ENCODE data around the gene ATP8B3. TPM values are rescaled to one million over a fixed set of nuclear protein-coding genes. Genes with fewer than 3 reads are reported as not detected.

Gene ATP8B3
- total and polyA plus RNA-seq, 8 donors, result 0.15 to 1.4 (median 0.80) TPM; not detected in 4

DNA sequence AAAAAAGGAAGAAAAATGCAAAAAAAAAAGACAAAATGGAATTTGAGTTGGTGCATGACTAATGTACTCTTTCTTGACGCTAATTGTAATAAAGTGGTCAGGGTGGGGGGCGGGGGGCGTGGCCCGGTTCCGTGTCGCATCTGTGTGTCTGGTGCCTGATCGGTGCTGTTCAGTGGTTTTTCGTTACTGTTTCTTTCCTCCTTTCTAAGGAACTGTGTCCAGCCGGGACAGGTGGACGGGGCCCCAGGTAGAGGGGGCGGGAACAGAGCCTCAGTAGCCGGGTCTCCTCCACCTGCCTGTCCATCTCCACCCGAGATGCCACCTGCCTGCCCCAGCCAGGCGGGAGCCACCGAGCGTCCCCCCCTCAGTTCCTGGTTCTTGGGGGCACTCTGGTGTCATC lies 32.5 kb downstream of the ATP8B3 start:
- H3K4me1 ChIP-seq, result peaks cover 0 to 18% (median 3%) of the 10 kb centered on the region in 4 donors
- H3K9me3 ChIP-seq, result peaks cover 15 to 27% (median 20%) of the 10 kb centered on the region in 4 donors
- 26 to 35% (median 27%) methylated on average over 15 to 16 of the region's 16 CpGs for WGBS, 5 donors
- no peaks in the 10 kb centered on the region for H3K36me3 ChIP-seq
- no peak overlapping the region for H3K4me3 ChIP-seq
- DNase-seq, result peak in 1 of 2 donors; percentile 2
- H3K27me3 ChIP-seq, result peaks cover 28 to 100% (median 70%) of the 10 kb centered on the region in 3 donors
- intact Hi-C loops (cut with DNase I; ENCODE audit: low total_unique reads), result no loop called here
- TF ChIP-seq POLR2AphosphoS5 (IDR thresholded peaks at IDR 0.05) (no peak), CTCF (IDR thresholded peaks at IDR 0.05) (no peak), EP300 (IDR thresholded peaks at IDR 0.05) (no peak), POLR2A (IDR thresholded peaks at IDR 0.05) (no peak)
- no peak overlapping the region for H3K27ac ChIP-seq

- Histone ChIP-seq H3K9me3 (peaks cover 12 to 24% (median 19%) of the 10 kb centered on the region in 4 donors), H3K36me3 (no peaks in the 10 kb centered on the region), H3K27me3 (peaks cover 39 to 97% (median 79%) of the 10 kb centered on the region in 3 donors), H3K27ac (no peak overlapping the region), H3K4me3 (no peak overlapping the region), H3K4me1 (peaks cover 0 to 18% (median 3%) of the 10 kb centered on the region in 4 donors)
- intact Hi-C loops (cut with DNase I; ENCODE audit: low total_unique reads), result no loop called here
- peak in 1 of 2 donors; percentile 5 for DNase-seq
- no peak for TF ChIP-seq EP300 (IDR thresholded peaks at IDR 0.05)
- no peak for TF ChIP-seq POLR2A (IDR thresholded peaks at IDR 0.05)
- no peak for TF ChIP-seq CTCF (IDR thresholded peaks at IDR 0.05)
- TF ChIP-seq POLR2AphosphoS5 (IDR thresholded peaks at IDR 0.05), result no peak
- 41 to 66% (median 59%) methylated on average over 10 of the region's 10 CpGs for WGBS, 5 donors
Measured at GRCh38 chr19:1777149-1777548, 34.9 kb downstream of the ATP8B3 start.

DNA sequence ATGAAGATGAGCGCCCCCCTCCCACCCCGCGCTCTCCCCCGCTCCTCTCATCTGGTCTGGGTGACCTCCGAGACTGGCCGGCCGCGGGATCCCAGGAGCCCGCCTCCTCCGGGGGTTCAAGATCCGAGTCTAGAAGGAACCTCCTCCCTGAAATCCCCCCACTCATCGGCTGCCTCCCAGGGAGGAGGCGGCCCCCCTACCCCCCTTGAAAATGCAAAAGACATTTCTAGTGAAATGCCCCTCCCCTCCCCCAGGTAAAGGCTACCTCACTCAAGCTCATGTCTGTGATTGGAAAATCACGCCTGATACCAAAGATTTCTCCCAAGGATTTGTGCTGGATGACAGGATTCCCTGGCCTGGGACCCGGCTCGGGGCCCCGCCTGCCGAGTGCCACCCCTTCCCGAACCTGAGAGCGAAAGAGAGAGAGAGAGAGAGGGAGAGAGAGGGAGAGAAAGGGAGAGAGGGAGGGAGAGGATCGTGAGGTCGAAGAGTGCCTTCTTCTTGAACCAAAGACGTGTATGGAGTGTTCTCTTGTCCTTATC lies 35.4 kb downstream of the ATP8B3 start:
- WGBS, 5 donors, result 6 to 34% (median 15%) methylated on average over 18 to 23 of the region's 23 CpGs
- H3K4me1 ChIP-seq, result peaks cover 0 to 18% (median 3%) of the 10 kb centered on the region in 4 donors
- TF ChIP-seq POLR2AphosphoS5 (IDR thresholded peaks at IDR 0.05) (no peak), POLR2A (IDR thresholded peaks at IDR 0.05) (no peak), CTCF (IDR thresholded peaks at IDR 0.05) (no peak), EP300 (IDR thresholded peaks at IDR 0.05) (no peak)
- no peaks in the 10 kb centered on the region for H3K36me3 ChIP-seq
- no peak for DNase-seq
- intact Hi-C loops (cut with DNase I; ENCODE audit: low total_unique reads), result no loop called here
- H3K4me3 ChIP-seq, result no peak overlapping the region
- H3K27me3 ChIP-seq, result peaks cover 39 to 97% (median 76%) of the 10 kb centered on the region in 3 donors
- H3K9me3 ChIP-seq, result peaks cover 8 to 20% (median 17%) of the 10 kb centered on the region in 4 donors
- no peak overlapping the region for H3K27ac ChIP-seq

DNA sequence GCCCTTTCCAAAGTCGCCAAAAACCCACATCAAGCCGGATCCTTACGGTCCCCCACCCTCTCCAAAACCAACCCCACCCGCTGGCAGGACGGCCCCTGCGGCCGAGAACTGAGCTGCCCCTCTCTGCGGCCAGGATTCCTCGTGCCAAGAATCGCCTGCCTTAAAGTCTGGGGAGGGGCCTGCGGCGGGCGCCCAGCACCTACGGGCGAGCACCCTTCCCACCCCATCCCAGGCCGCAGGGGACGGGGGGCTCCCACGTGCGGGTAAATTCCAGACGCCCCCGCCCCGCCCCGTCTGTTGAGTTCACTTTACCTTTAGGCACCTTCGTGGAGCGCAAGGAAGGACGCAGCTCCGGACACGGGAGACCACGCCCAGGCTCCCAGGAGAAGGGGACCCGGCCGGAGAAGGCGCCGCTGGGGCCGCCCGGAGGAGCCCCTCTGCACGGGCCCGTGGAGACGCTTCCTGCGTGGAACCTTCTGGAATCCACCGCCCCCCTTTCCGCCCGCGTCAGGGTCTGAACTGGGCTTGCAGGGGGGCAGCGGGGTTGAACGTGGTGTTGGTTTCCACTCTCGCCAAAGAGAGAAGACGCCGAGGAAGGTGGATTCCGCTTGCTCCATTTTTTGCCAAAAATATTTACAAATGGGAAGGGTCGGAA lies 36.0 kb downstream of the ATP8B3 start:
- Histone ChIP-seq H3K4me1 (peaks cover 0 to 18% (median 3%) of the 10 kb centered on the region in 4 donors), H3K4me3 (no peak overlapping the region), H3K9me3 (peaks cover 10 to 20% (median 18%) of the 10 kb centered on the region in 4 donors), H3K36me3 (no peaks in the 10 kb centered on the region), H3K27me3 (peaks cover 39 to 97% (median 72%) of the 10 kb centered on the region in 3 donors), H3K27ac (no peak overlapping the region)
- WGBS, 5 donors, result 7 to 26% (median 16%) methylated on average over 28 to 50 of the region's 50 CpGs
- no peak for TF ChIP-seq POLR2AphosphoS5 (IDR thresholded peaks at IDR 0.05)
- TF ChIP-seq CTCF (IDR thresholded peaks at IDR 0.05), result no peak
- TF ChIP-seq EP300 (IDR thresholded peaks at IDR 0.05), result no peak
- TF ChIP-seq POLR2A (IDR thresholded peaks at IDR 0.05), result no peak
- no peak for DNase-seq
- intact Hi-C loops (cut with DNase I; ENCODE audit: low total_unique reads), result no loop called here
